ENCODE data around the gene ZNF750.

The ZNF750 gene

DNA sequence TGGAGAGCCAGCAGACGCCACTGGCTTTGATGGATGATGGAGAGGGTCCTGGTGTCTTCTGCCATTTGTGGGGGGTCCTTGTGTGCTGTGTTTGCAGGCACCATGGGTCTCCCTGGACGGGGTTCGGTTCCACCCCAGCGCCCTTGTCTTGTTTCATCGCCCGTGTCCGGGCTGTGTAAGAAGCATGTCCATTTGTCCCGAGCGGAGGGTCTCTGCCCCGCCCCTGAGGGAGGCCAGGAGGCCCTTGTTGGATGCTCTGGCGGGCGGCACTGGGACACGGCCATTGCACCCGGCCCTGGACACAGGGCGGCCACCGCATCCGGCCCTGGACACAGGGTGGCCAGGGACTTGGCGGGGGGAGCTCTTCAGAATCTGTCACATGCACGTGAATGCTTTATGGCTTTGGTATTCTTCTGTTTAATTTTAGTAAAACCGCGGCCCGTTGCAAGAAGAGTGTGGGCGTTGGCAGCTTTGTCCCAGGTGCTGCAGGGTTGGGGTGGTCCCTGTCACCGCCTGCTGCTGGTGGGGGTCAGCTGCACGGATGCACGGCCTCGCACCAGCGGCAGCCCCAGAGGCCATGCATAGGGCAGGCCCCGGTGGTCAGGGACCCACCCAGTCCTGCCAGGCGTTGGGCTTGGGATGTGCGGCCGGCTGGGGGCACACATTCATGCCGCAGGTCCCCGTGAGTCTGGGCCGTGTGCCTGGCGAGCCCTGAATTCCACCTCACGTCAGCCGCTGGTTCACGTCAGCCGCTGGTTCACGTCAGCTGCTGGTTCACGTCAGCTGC is 21.0 kb upstream of the ZNF750 start:
- no peak for TF ChIP-seq CTCF (IDR thresholded peaks at IDR 0.05)
- peak overlapping the region; percentile 86 for H3K27ac ChIP-seq
- no peaks in the 10 kb centered on the region for H3K9me3 ChIP-seq
- no peaks in the 10 kb centered on the region for H3K36me3 ChIP-seq
- H3K27me3 ChIP-seq = no peaks in the 10 kb centered on the region
- peaks cover 26% of the 10 kb centered on the region in 2 experiments for H3K4me1 ChIP-seq (ENCODE audit: control insufficient read depth in 1 of 2, insufficient read depth in 1 of 2, low read depth in 1 of 2, low read length in 1 of 2)
- peak overlapping the region; percentile 51 to 52 for H3K4me3 ChIP-seq (ENCODE audit: low read depth in 1 of 2, low read length in 1 of 2)

DNA sequence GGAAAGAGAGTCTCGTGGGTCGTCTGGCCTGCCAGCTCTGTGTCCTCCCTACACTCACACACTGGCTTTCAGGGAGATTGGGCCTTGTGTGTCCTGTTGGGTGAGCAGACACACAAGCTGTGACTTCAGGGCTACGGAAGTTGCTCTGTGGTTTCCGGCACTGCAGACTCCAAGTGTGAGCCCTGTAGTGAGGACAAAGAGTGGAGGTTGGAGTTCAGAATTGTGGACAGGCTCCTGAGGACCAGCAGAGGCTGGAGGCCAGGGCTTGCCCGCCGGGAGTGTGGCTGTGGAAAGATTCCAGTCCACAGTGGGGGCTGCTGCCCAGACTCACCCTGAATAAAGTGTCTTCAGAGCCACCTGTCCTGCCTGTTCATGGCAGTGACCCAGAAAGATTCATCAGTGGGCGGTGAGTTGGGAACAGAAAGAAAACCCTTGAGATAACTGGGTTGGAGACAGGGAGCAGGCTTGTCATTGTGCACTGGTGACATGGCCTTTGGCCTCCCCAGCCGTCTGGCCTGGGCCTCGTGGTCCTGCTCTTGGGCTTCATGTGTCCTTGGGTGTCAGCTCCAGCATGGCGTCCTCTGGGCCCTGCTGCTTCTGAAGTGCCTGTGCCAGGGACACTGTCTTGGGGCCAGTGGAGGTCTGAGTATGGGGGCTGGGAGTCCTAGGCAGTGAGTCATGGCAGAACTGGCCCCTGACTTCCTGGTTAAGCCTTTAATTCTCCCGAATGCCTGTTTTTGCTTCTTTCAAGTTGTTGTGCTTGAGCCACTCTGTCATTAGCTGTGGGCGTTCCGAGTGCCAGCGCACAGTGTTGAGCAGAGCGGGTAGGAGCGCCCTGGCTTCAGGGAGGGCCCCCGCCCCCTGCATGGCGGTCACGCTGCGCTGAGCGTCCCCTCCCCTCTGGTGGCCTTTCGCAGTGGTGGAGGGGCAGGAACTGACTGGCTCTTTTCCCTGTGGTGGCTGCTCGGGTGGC is 19.9 kb upstream of the ZNF750 start:
- peak overlapping the region; percentile 51 to 52 for H3K4me3 ChIP-seq (ENCODE audit: low read depth in 1 of 2, low read length in 1 of 2)
- no peaks in the 10 kb centered on the region for H3K36me3 ChIP-seq
- no peak for TF ChIP-seq CTCF (IDR thresholded peaks at IDR 0.05)
- peak overlapping the region; percentile 86 for H3K27ac ChIP-seq
- no peaks in the 10 kb centered on the region for H3K27me3 ChIP-seq
- peaks cover 26% of the 10 kb centered on the region in 2 experiments for H3K4me1 ChIP-seq (ENCODE audit: control insufficient read depth in 1 of 2, insufficient read depth in 1 of 2, low read depth in 1 of 2, low read length in 1 of 2)
- no peaks in the 10 kb centered on the region for H3K9me3 ChIP-seq

DNA sequence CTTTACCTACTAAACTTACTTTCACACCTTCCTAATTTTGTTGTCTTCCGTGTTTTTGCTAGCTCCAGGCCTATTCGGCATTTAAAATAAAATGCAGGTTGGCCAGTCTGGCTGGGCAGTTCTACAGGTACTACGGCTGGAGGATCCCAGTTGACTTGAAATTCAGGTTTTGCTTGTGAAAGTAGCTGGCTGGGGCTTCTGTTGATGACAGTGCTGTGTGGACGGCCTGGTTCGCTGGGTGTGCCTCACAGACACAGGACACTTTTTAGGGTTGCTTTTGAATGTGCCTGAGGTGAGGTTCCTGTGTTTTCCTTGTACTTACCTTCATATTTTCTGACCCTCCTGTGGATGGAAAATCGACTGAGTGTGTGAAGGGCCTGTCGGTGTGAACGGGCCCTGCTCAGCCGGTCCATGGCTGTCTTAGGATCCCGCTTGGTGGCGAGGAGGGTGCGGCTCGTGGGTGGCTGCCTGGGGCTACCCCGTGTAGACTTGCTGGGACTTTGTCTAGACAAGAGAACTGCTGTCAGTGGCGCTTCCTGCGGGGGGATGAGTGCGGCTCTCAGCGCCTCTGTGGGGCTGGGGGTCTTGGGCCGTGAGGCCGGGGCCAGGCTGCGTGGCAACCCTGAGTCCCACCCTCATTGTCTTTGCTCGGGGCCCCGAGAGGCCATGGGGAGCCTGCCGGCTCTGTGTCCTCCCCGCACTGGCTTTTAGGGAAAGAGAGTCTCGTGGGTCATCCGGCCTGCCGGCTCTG is 18.7 kb upstream of the ZNF750 start:
- H3K36me3 ChIP-seq = no peaks in the 10 kb centered on the region
- peaks cover 26% of the 10 kb centered on the region in 2 experiments for H3K4me1 ChIP-seq (ENCODE audit: control insufficient read depth in 1 of 2, insufficient read depth in 1 of 2, low read depth in 1 of 2, low read length in 1 of 2)
- H3K27ac ChIP-seq = peak overlapping the region; percentile 86
- no peak for TF ChIP-seq CTCF (IDR thresholded peaks at IDR 0.05)
- no peaks in the 10 kb centered on the region for H3K27me3 ChIP-seq
- no peaks in the 10 kb centered on the region for H3K9me3 ChIP-seq
- H3K4me3 ChIP-seq (ENCODE audit: low read depth in 1 of 2, low read length in 1 of 2) = no peak overlapping the region

- Histone ChIP-seq H3K36me3 (no peaks in the 10 kb centered on the region), H3K9me3 (no peaks in the 10 kb centered on the region)
- TF ChIP-seq CTCF (IDR thresholded peaks at IDR 0.05) = no peak
Measured at GRCh38 chr17:82856361-82856760, 16.5 kb upstream of the ZNF750 start.

DNA sequence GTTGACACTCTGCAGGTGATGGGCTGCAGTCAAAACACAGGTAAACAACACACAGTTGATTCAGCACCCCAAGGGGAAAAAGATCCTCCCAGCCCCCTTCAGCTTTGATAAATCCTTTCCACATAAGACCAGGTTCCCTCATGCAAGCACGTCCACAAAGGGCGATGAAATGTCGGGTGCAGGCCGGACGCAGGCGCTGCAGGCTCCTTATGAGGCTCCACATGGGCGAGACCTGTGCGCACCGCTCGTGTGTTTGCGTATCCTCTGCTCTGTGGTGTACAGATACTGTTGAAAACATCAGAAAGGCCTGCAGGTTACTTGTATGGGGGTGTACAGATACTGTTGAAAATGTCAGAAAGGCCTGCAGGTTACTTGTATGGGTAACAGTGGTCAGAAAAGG is 14.4 kb upstream of the ZNF750 start:
- Histone ChIP-seq H3K36me3 (no peaks in the 10 kb centered on the region), H3K27ac (no peak overlapping the region), H3K4me3 (ENCODE audit: low read depth in 1 of 2, low read length in 1 of 2) (no peak overlapping the region), H3K27me3 (no peaks in the 10 kb centered on the region), H3K9me3 (no peaks in the 10 kb centered on the region), H3K4me1 (ENCODE audit: control insufficient read depth in 1 of 2, insufficient read depth in 1 of 2, low read depth in 1 of 2, low read length in 1 of 2) (peaks cover 13 to 15% of the 10 kb centered on the region in 2 experiments)
- no peak for TF ChIP-seq CTCF (IDR thresholded peaks at IDR 0.05)

More at GRCh38 chr17:82856361-82856760, 16.5 kb upstream of the ZNF750 start:
- no peak overlapping the region for H3K27ac ChIP-seq
- H3K27me3 ChIP-seq = no peaks in the 10 kb centered on the region
- H3K4me3 ChIP-seq (ENCODE audit: low read depth in 1 of 2, low read length in 1 of 2) = no peak overlapping the region
- H3K4me1 ChIP-seq (ENCODE audit: control insufficient read depth in 1 of 2, insufficient read depth in 1 of 2, low read depth in 1 of 2, low read length in 1 of 2) = peaks cover 26% of the 10 kb centered on the region in 2 experiments
